Lung (tissue), 12 donors: ENCODE measurements around the gene ARHGEF19. TPM values are rescaled to one million over a fixed set of nuclear protein-coding genes. Genes with fewer than 3 reads are reported as not detected.

ENCODE experiments used
- ATAC-seq: fragments of 200-7000 bp; cut with Tn5 transposase; one replicate; pipeline ENCODE4 v1.9.1; 2020; ENCODE audit warnings: moderate number of reproducible peaks; ENCODE audit not compliant: insufficient read depth, low FRiP score
- DNase-seq, 3 donors: peaks; one replicate each; pipeline ENCODE4 v3.0.0-alpha.2; 2013 to 2017
- H3K27ac ChIP-seq, 2 donors: one replicate each; pipeline ENCODE4 v1.5.1; 2013; ENCODE audit warnings: mild to moderate bottlenecking in 2 of 2, moderate library complexity in 2 of 2, control low read depth in 1 of 2, inconsistent platforms in 1 of 2, low read depth in 1 of 2, low read length in 1 of 2
- H3K27me3 ChIP-seq, 3 donors: one replicate each; pipeline ENCODE4 v1.5.1; 2013; ENCODE audit warnings: low read length in 2 of 3; ENCODE audit not compliant: control insufficient read depth in 3 of 3, insufficient read depth in 3 of 3
- H3K36me3 ChIP-seq, 4 donors: one replicate each; pipeline ENCODE4 v1.5.1; 2013; ENCODE audit warnings: low read length in 4 of 4, mild to moderate bottlenecking in 1 of 4, moderate library complexity in 1 of 4; ENCODE audit not compliant: control insufficient read depth in 4 of 4, insufficient read depth in 4 of 4
- H3K4me1 ChIP-seq, 5 donors: one replicate each; pipeline ENCODE4 v1.5.1; 2013; ENCODE audit warnings: low read length in 5 of 5, mild to moderate bottlenecking in 2 of 5, moderate library complexity in 1 of 5; ENCODE audit not compliant: control insufficient read depth in 5 of 5, insufficient read depth in 5 of 5
- H3K4me3 ChIP-seq: one replicate; pipeline ENCODE4 v1.5.1; 2013; ENCODE audit warnings: mild to moderate bottlenecking, control low read depth, moderate library complexity
- H3K9ac ChIP-seq, 2 donors: one replicate each; pipeline ENCODE4 v1.5.1; 2013; ENCODE audit warnings: low read length in 2 of 2, control low read depth in 1 of 2; ENCODE audit not compliant: insufficient read depth in 1 of 2
- H3K9me3 ChIP-seq, 4 donors: one replicate each; pipeline ENCODE4 v1.5.1; 2013; ENCODE audit warnings: low read length in 3 of 4, mild to moderate bottlenecking in 1 of 4, moderate library complexity in 1 of 4; ENCODE audit not compliant: control insufficient read depth in 4 of 4, insufficient read depth in 3 of 4
- CTCF ChIP-seq: IDR thresholded peaks from 2 replicates; pipeline ENCODE4 v1.5.1; 2012; ENCODE audit warnings: mild to moderate bottlenecking; ENCODE audit errors: control extremely low read depth, extremely low read depth
- WGBS, 2 donors: extraction: QIAGEN DNeasy Blood & Tissue Kit; methylation state at CpG; one replicate each; pipeline ENCODE4 v1.1.7; 2013; 5-methylcytosine and 5-hydroxymethylcytosine counted together
- polyA plus RNA-seq, 2 donors: library from polyadenylated mRNA; stranded (reverse); fragments of 200-250 nt; gene quantifications; one replicate each; pipeline ENCODE4 v1.2.1, GENCODE V29; 2013
- total RNA-seq, 2 donors: library from RNA; depleted of rRNA in 1 of 2; stranded (reverse); fragments of >200 nt in 1 of 2; gene quantifications; one replicate each; pipeline ENCODE4 v1.2.1, GENCODE V29; 2014 to 2021
- donor health status: control.
- donor health status: control.
- donor health status: Bipolar disorder and iron deficiency.
- donor health status: healthy.
- donor health status: DM: yes; HTN: yes; CAD: no.

The ARHGEF19 gene
- total and polyA plus RNA-seq, 4 donors: 9.5 to 17.3 (median 14.8) TPM

GRCh38 chr1:16151196-16151994, 61.1 kb downstream of the ARHGEF19 start:
- H3K36me3 ChIP-seq: peaks cover 0 to 25% (median 0%) of the 10 kb centered on the region in 4 donors
- H3K4me3 ChIP-seq: no peak overlapping the region
- 34 to 50% methylated on average over 9 of the region's 9 CpGs for WGBS, 2 donors
- H3K9ac ChIP-seq: peak overlapping the region in 1 of 2 donors; percentile 29
- H3K27me3 ChIP-seq: peaks cover 0 to 11% (median 2%) of the 10 kb centered on the region in 3 donors
- peak overlapping the region in 1 of 2 donors; percentile 27 for H3K27ac ChIP-seq
- DNase-seq: peak in 2 of 3 donors; percentile 46 to 66
- TF ChIP-seq CTCF: no peak
- peaks cover 8 to 46% (median 24%) of the 10 kb centered on the region in 5 donors for H3K4me1 ChIP-seq
- no peaks in the 10 kb centered on the region for H3K9me3 ChIP-seq
- no peak for ATAC-seq

GRCh38 chr1:16150508-16150907, 61.9 kb downstream of the ARHGEF19 start:
- H3K9ac ChIP-seq: no peak overlapping the region
- ATAC-seq (no peak), DNase-seq (no peak)
- H3K27ac ChIP-seq: peak overlapping the region in 1 of 2 donors; percentile 27
- 76 to 83% methylated on average over 6 of the region's 6 CpGs for WGBS, 2 donors
- peaks cover 0 to 25% (median 0%) of the 10 kb centered on the region in 4 donors for H3K36me3 ChIP-seq
- H3K4me3 ChIP-seq: no peak overlapping the region
- peaks cover 0 to 11% (median 2%) of the 10 kb centered on the region in 3 donors for H3K27me3 ChIP-seq
- TF ChIP-seq CTCF: no peak
- no peaks in the 10 kb centered on the region for H3K9me3 ChIP-seq
- peaks cover 8 to 50% (median 31%) of the 10 kb centered on the region in 5 donors for H3K4me1 ChIP-seq

GRCh38 chr1:16149702-16150488, 62.6 kb downstream of the ARHGEF19 start:
- ATAC-seq (no peak), DNase-seq (no peak)
- H3K4me3 ChIP-seq: no peak overlapping the region
- H3K4me1 ChIP-seq: peaks cover 8 to 55% (median 31%) of the 10 kb centered on the region in 5 donors
- 77 to 79% methylated on average over 12 of the region's 12 CpGs for WGBS, 2 donors
- H3K9me3 ChIP-seq: no peaks in the 10 kb centered on the region
- H3K9ac ChIP-seq: no peak overlapping the region
- peaks cover 0 to 25% (median 0%) of the 10 kb centered on the region in 4 donors for H3K36me3 ChIP-seq
- H3K27ac ChIP-seq: no peak overlapping the region
- no peak for TF ChIP-seq CTCF
- H3K27me3 ChIP-seq: peaks cover 0 to 11% (median 2%) of the 10 kb centered on the region in 3 donors
